WTC11 (cell line): Measurements from ENCODE around the gene WDR47. TPM values are rescaled to one million over a fixed set of nuclear protein-coding genes. Genes with fewer than 3 reads are reported as not detected.
"Not testable (repeated sequence)": the region's sequence is repeated elsewhere in the genome, so short reads cannot be mapped to it uniquely, and the experiment has no call there.

Experiments
- ATAC-seq: fragments of 200-7000 bp; cut with Tn5 transposase; 2 replicates; pipeline ENCODE4 v1.10.0; 2021; ENCODE audit warnings: mild to moderate bottlenecking, moderate library complexity
- CTCF ChIA-PET: fragments of 300-600 bp; sonication (Branson Sonifier 250); formaldehyde crosslinking; loops from one replicate; lab custom pipeline; 2021; ENCODE audit warnings: antibody characterized with exemption; lab: Charles Lee
- POLR2A ChIA-PET: fragments of 350-600 bp; sonication (Branson Sonifier 250); formaldehyde crosslinking; loops from one replicate; lab custom pipeline; 2021; ENCODE audit warnings: antibody characterized with exemption; lab: Charles Lee
- DNase-seq: peaks from one replicate; pipeline ENCODE4 v3.0.0; 2021; ENCODE audit warnings: low spot score
- H3K27ac Mint-ChIP-seq: 2 replicates; pipeline ENCODE4 v1.8.0; 2021; ENCODE audit warnings: mixed read lengths
- H3K27me3 Mint-ChIP-seq: 2 replicates; pipeline ENCODE4 v1.8.0; 2021; ENCODE audit warnings: low read depth, mild to moderate bottlenecking, moderate library complexity, mixed read lengths
- H3K36me3 Mint-ChIP-seq: 2 replicates; pipeline ENCODE4 v1.8.0; 2021; ENCODE audit warnings: mixed read lengths
- H3K4me1 Mint-ChIP-seq: 2 replicates; pipeline ENCODE4 v1.8.0; 2022; ENCODE audit warnings: mixed read lengths
- H3K4me3 Mint-ChIP-seq: 2 replicates; pipeline ENCODE4 v1.8.0; 2021; ENCODE audit warnings: mild to moderate bottlenecking, moderate library complexity, mixed read lengths
- H3K9me3 Mint-ChIP-seq: 2 replicates; pipeline ENCODE4 v1.8.0; 2021; ENCODE audit warnings: mixed read lengths
- ATF1 ChIP-seq: sonication (generic); formaldehyde crosslinking; IDR thresholded peaks from 2 replicates; pipeline ENCODE4 v1.8.1; 2023; ENCODE audit warnings: mild to moderate bottlenecking, moderate library complexity, missing genetic modification reagents
- CDX4 ChIP-seq: fragments of 250-450 bp; sonication (Bioruptor Pico); IDR thresholded peaks from 2 replicates; pipeline ENCODE4 v1.9.0; 2021; ENCODE audit warnings: moderate library complexity, mild to moderate bottlenecking, inconsistent platforms, borderline replicate concordance
- ERG ChIP-seq: fragments of 250-450 bp; sonication (Bioruptor Pico); IDR thresholded peaks from 2 replicates; pipeline ENCODE4 v1.8.0; 2021; ENCODE audit warnings: mild to moderate bottlenecking
- FOXJ3 ChIP-seq: sonication (generic); formaldehyde crosslinking; IDR thresholded peaks from 2 replicates; pipeline ENCODE4 v1.9.0; 2021; ENCODE audit warnings: missing genetic modification reagents, mild to moderate bottlenecking, borderline replicate concordance
- FOXP4 ChIP-seq: sonication (generic); formaldehyde crosslinking; IDR thresholded peaks from 2 replicates; pipeline ENCODE4 v1.8.0; 2022; ENCODE audit warnings: mild to moderate bottlenecking, missing genetic modification reagents
- GTF2I ChIP-seq: fragments of 250-450 bp; sonication (Bioruptor Pico); conservative IDR thresholded peaks from 2 replicates; pipeline ENCODE4 v1.4.0; 2021; ENCODE audit warnings: mild to moderate bottlenecking
- KAT7 ChIP-seq: sonication (generic); formaldehyde crosslinking; IDR thresholded peaks from 2 replicates; pipeline ENCODE4 v1.8.1; 2023; ENCODE audit warnings: missing genetic modification reagents, mild to moderate bottlenecking, borderline replicate concordance
- MAX ChIP-seq: sonication (generic); formaldehyde crosslinking; IDR thresholded peaks from 2 replicates; pipeline ENCODE4 v1.8.0; 2022; ENCODE audit warnings: mild to moderate bottlenecking, missing genetic modification reagents
- NFATC4 ChIP-seq: fragments of 250-450 bp; sonication (Bioruptor Pico); IDR thresholded peaks from 2 replicates; pipeline ENCODE4 v1.9.0; 2021; ENCODE audit warnings: mild to moderate bottlenecking
- RELA ChIP-seq: sonication (generic); formaldehyde crosslinking; IDR thresholded peaks from 2 replicates; pipeline ENCODE4 v1.8.1; 2022; ENCODE audit warnings: missing genetic modification reagents, mild to moderate bottlenecking, borderline replicate concordance
- RORB ChIP-seq: fragments of 250-450 bp; sonication (Bioruptor Pico); IDR thresholded peaks from 2 replicates; pipeline ENCODE4 v1.9.0; 2021; ENCODE audit warnings: mild to moderate bottlenecking
- SP1 ChIP-seq: sonication (generic); formaldehyde crosslinking; conservative IDR thresholded peaks from 2 replicates; pipeline ENCODE4 v1.8.1; 2022; ENCODE audit warnings: missing genetic modification reagents
- TEAD1 ChIP-seq: sonication (generic); formaldehyde crosslinking; IDR thresholded peaks from 2 replicates; pipeline ENCODE4 v1.8.0; 2022; ENCODE audit warnings: mild to moderate bottlenecking, missing genetic modification reagents
- TEAD4 ChIP-seq: sonication (generic); formaldehyde crosslinking; IDR thresholded peaks from 2 replicates; pipeline ENCODE4 v1.8.0; 2022; ENCODE audit warnings: mild to moderate bottlenecking, missing genetic modification reagents
- ZNF232 ChIP-seq: sonication (generic); formaldehyde crosslinking; IDR thresholded peaks from 2 replicates; pipeline ENCODE4 v1.8.0; 2022; ENCODE audit warnings: mild to moderate bottlenecking, missing genetic modification reagents
- total RNA-seq: library from RNA; stranded (reverse); gene quantifications from 3 replicates; pipeline ENCODE4 v1.2.3, GENCODE V29; 2021
- TF ChIP-seq, protein P1 (sequence below): sonication (generic); formaldehyde crosslinking; IDR thresholded peaks from 2 replicates; pipeline ENCODE4 v1.8.1; 2022; ENCODE audit warnings: missing genetic modification reagents, borderline replicate concordance
- TF ChIP-seq, protein P2 (sequence below): fragments of 250-450 bp; sonication (Bioruptor Pico); IDR thresholded peaks from 2 replicates; pipeline ENCODE4 v1.9.0; 2021; ENCODE audit warnings: mild to moderate bottlenecking
- TF ChIP-seq, protein P3 (sequence below): sonication (generic); formaldehyde crosslinking; IDR thresholded peaks from 2 replicates; pipeline ENCODE4 v1.8.0; 2022; ENCODE audit warnings: mild to moderate bottlenecking, missing genetic modification reagents
- TF ChIP-seq, protein P4 (sequence below): sonication (generic); formaldehyde crosslinking; IDR thresholded peaks from 2 replicates; pipeline ENCODE4 v1.8.1; 2022; ENCODE audit warnings: mild to moderate bottlenecking, moderate library complexity, missing genetic modification reagents
- TF ChIP-seq, protein P5 (sequence below): fragments of 250-450 bp; sonication (Bioruptor Pico); IDR thresholded peaks from 2 replicates; pipeline ENCODE4 v1.9.0; 2021; ENCODE audit warnings: mild to moderate bottlenecking, borderline replicate concordance

The WDR47 gene
- total RNA-seq, 1 experiment from 2014 or later = 7.0 TPM

DNA sequence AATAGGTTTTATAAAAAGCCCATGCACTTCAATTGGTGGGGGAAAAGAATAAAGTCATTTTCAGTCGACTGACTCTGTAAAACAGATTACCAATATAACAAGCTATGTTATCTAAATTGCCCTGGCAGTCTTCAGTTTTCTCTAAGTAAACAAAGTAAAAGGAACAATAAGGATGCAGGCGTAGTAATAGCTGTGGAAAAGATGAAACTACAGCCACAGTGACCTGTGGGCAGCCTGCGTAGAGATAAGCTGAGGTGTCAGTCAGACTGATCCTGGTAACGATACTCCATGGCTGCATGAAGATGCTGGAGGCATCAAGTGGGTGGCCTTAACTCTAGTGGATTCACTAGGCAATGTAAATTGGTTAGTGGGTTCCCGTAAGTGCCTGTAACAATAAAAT is 108.0 kb downstream of the WDR47 start:
- H3K27me3 Mint-ChIP-seq = no peaks in the 10 kb centered on the region
- TF ChIP-seq ERG (no peak), MAX (CRISPR knock-in tag) (no peak), ATF1 (CRISPR knock-in tag) (no peak), NFATC4 (no peak), KAT7 (CRISPR knock-in tag) (no peak), CDX4 (CRISPR knock-in tag) (no peak)
- TF ChIP-seq, protein P1, sequence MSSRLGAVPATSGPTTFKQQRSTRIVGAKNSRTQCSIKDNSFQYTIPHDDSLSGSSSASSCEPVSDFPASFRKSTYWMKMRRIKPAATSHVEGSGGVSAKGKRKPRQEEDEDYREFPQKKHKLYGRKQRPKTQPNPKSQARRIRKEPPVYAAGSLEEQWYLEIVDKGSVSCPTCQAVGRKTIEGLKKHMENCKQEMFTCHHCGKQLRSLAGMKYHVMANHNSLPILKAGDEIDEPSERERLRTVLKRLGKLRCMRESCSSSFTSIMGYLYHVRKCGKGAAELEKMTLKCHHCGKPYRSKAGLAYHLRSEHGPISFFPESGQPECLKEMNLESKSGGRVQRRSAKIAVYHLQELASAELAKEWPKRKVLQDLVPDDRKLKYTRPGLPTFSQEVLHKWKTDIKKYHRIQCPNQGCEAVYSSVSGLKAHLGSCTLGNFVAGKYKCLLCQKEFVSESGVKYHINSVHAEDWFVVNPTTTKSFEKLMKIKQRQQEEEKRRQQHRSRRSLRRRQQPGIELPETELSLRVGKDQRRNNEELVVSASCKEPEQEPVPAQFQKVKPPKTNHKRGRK (CRISPR knock-in tag) = no peak
- TF ChIP-seq, protein P2, sequence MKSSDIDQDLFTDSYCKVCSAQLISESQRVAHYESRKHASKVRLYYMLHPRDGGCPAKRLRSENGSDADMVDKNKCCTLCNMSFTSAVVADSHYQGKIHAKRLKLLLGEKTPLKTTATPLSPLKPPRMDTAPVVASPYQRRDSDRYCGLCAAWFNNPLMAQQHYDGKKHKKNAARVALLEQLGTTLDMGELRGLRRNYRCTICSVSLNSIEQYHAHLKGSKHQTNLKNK (CRISPR knock-in tag) = no peak
- ChIA-PET CTCF (no interaction called here), POLR2A (no interaction called here)
- H3K9me3 Mint-ChIP-seq = no peaks in the 10 kb centered on the region
- H3K36me3 Mint-ChIP-seq = peaks cover 69% of the 10 kb centered on the region
- no peak for DNase-seq
- H3K4me3 Mint-ChIP-seq = no peak overlapping the region
- no peak overlapping the region for H3K27ac Mint-ChIP-seq
- ATAC-seq = no peak
- H3K4me1 Mint-ChIP-seq = no peaks in the 10 kb centered on the region

GRCh38 chr1:108927565-108927964 is 114.3 kb downstream of the WDR47 start:
- CTCF ChIA-PET, H3K9me3 Mint-ChIP-seq, POLR2A ChIA-PET, H3K4me3 Mint-ChIP-seq, ATAC-seq, H3K27me3 Mint-ChIP-seq, H3K4me1 Mint-ChIP-seq, DNase-seq, H3K27ac Mint-ChIP-seq: not testable (repeated sequence)
- peaks cover 39% of the 10 kb centered on the region for H3K36me3 Mint-ChIP-seq

- DNase-seq = no peak
- no peaks in the 10 kb centered on the region for H3K27me3 Mint-ChIP-seq
- H3K36me3 Mint-ChIP-seq = peaks cover 33% of the 10 kb centered on the region
- H3K4me3 Mint-ChIP-seq = no peak overlapping the region
- no peak overlapping the region for H3K27ac Mint-ChIP-seq
- no peak for ATAC-seq
- POLR2A ChIA-PET = no interaction called here
- H3K4me1 Mint-ChIP-seq = no peaks in the 10 kb centered on the region
- CTCF ChIA-PET = no interaction called here
- H3K9me3 Mint-ChIP-seq = no peaks in the 10 kb centered on the region
- TF ChIP-seq TEAD1 (no peak), FOXJ3 (CRISPR knock-in tag) (no peak), RELA (CRISPR knock-in tag) (no peak), SP1 (no peak), RORB (CRISPR knock-in tag) (no peak), FOXP4 (CRISPR knock-in tag) (no peak), GTF2I (no peak), ZNF232 (no peak), TEAD4 (CRISPR knock-in tag) (no peak)
- TF ChIP-seq, protein P3, sequence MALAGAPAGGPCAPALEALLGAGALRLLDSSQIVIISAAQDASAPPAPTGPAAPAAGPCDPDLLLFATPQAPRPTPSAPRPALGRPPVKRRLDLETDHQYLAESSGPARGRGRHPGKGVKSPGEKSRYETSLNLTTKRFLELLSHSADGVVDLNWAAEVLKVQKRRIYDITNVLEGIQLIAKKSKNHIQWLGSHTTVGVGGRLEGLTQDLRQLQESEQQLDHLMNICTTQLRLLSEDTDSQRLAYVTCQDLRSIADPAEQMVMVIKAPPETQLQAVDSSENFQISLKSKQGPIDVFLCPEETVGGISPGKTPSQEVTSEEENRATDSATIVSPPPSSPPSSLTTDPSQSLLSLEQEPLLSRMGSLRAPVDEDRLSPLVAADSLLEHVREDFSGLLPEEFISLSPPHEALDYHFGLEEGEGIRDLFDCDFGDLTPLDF = no peak
- TF ChIP-seq, protein P4, sequence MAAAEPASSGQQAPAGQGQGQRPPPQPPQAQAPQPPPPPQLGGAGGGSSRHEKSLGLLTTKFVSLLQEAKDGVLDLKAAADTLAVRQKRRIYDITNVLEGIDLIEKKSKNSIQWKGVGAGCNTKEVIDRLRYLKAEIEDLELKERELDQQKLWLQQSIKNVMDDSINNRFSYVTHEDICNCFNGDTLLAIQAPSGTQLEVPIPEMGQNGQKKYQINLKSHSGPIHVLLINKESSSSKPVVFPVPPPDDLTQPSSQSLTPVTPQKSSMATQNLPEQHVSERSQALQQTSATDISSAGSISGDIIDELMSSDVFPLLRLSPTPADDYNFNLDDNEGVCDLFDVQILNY = no peak
- TF ChIP-seq, protein P5, sequence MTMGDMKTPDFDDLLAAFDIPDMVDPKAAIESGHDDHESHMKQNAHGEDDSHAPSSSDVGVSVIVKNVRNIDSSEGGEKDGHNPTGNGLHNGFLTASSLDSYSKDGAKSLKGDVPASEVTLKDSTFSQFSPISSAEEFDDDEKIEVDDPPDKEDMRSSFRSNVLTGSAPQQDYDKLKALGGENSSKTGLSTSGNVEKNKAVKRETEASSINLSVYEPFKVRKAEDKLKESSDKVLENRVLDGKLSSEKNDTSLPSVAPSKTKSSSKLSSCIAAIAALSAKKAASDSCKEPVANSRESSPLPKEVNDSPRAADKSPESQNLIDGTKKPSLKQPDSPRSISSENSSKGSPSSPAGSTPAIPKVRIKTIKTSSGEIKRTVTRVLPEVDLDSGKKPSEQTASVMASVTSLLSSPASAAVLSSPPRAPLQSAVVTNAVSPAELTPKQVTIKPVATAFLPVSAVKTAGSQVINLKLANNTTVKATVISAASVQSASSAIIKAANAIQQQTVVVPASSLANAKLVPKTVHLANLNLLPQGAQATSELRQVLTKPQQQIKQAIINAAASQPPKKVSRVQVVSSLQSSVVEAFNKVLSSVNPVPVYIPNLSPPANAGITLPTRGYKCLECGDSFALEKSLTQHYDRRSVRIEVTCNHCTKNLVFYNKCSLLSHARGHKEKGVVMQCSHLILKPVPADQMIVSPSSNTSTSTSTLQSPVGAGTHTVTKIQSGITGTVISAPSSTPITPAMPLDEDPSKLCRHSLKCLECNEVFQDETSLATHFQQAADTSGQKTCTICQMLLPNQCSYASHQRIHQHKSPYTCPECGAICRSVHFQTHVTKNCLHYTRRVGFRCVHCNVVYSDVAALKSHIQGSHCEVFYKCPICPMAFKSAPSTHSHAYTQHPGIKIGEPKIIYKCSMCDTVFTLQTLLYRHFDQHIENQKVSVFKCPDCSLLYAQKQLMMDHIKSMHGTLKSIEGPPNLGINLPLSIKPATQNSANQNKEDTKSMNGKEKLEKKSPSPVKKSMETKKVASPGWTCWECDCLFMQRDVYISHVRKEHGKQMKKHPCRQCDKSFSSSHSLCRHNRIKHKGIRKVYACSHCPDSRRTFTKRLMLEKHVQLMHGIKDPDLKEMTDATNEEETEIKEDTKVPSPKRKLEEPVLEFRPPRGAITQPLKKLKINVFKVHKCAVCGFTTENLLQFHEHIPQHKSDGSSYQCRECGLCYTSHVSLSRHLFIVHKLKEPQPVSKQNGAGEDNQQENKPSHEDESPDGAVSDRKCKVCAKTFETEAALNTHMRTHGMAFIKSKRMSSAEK = no peak
These were observed 116.0 kb downstream of the WDR47 start for GRCh38 chr1:108925920-108926319.
